Measurements from ENCODE around the gene LHX1. TPM values are rescaled to one million over a fixed set of nuclear protein-coding genes. Genes with fewer than 3 reads are reported as not detected.

The LHX1 gene
- total RNA-seq, 2 experiments from 2014 or later, result 0.66 TPM; not detected in 1

GRCh38 chr17:36930583-36930900, 6.7 kb upstream of the LHX1 start:
- H3K4me1 Mint-ChIP-seq, result peaks cover 32% of the 10 kb centered on the region
- no peak overlapping the region for H3K27ac Mint-ChIP-seq
- peaks cover 91% of the 10 kb centered on the region for H3K27me3 Mint-ChIP-seq
- H3K4me3 Mint-ChIP-seq, result no peak overlapping the region
- CTCF ChIA-PET, result no interaction called here
- DNase-seq (no peak), ATAC-seq (no peak)
- H3K36me3 Mint-ChIP-seq, result peaks cover 2% of the 10 kb centered on the region
- H3K9me3 Mint-ChIP-seq (ENCODE audit: low read depth), result no peaks in the 10 kb centered on the region

- H3K9me3 Mint-ChIP-seq (ENCODE audit: low read depth), result no peaks in the 10 kb centered on the region
- peaks cover 35% of the 10 kb centered on the region for H3K4me1 Mint-ChIP-seq
- ATAC-seq, result no peak
- H3K27me3 Mint-ChIP-seq, result peaks cover 92% of the 10 kb centered on the region
- peaks cover 2% of the 10 kb centered on the region for H3K36me3 Mint-ChIP-seq
- H3K4me3 Mint-ChIP-seq, result no peak overlapping the region
- CTCF ChIA-PET, result no interaction called here
- H3K27ac Mint-ChIP-seq, result no peak overlapping the region
- no peak for DNase-seq
Observed at GRCh38 chr17:36931096-36931696, 6.1 kb upstream of the LHX1 start.

GRCh38 chr17:36931697-36932382, 5.4 kb upstream of the LHX1 start:
- Mint-ChIP-seq H3K4me1 (peaks cover 36% of the 10 kb centered on the region), H3K27ac (no peak overlapping the region)
- CTCF ChIA-PET, result no interaction called here

DNA sequence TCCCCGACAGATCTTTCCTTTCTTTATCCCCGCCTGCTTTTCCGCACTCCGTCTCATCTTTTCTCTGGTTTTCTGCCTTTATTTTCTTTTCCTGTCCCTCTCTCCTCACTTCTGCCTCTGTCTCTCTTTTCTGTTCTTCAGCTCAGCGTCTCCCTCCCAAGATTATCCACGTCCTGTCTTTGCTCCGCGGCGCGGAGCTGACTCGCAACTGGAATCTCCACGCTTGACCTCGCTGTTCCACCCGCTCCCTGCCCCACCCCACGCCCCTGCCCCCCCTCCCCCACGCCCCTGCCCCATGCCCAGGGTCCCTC, 4.9 kb upstream of the LHX1 start:
- CTCF ChIA-PET, result no interaction called here
- peaks cover 41% of the 10 kb centered on the region for H3K4me1 Mint-ChIP-seq
- ATAC-seq, result no peak
- H3K4me3 Mint-ChIP-seq, result peak overlapping the region; percentile 61
- H3K36me3 Mint-ChIP-seq, result peaks cover 2% of the 10 kb centered on the region
- H3K27ac Mint-ChIP-seq, result peak overlapping the region; percentile 37
- DNase-seq, result no peak
- H3K27me3 Mint-ChIP-seq, result peaks cover 95% of the 10 kb centered on the region
- no peaks in the 10 kb centered on the region for H3K9me3 Mint-ChIP-seq (ENCODE audit: low read depth)

More at GRCh38 chr17:36931697-36932382, 5.4 kb upstream of the LHX1 start:
- Mint-ChIP-seq H3K9me3 (ENCODE audit: low read depth) (no peaks in the 10 kb centered on the region), H3K27me3 (peaks cover 93% of the 10 kb centered on the region), H3K4me3 (peak overlapping the region; percentile 61), H3K36me3 (peaks cover 2% of the 10 kb centered on the region)
- DNase-seq (no peak), ATAC-seq (no peak)

DNA sequence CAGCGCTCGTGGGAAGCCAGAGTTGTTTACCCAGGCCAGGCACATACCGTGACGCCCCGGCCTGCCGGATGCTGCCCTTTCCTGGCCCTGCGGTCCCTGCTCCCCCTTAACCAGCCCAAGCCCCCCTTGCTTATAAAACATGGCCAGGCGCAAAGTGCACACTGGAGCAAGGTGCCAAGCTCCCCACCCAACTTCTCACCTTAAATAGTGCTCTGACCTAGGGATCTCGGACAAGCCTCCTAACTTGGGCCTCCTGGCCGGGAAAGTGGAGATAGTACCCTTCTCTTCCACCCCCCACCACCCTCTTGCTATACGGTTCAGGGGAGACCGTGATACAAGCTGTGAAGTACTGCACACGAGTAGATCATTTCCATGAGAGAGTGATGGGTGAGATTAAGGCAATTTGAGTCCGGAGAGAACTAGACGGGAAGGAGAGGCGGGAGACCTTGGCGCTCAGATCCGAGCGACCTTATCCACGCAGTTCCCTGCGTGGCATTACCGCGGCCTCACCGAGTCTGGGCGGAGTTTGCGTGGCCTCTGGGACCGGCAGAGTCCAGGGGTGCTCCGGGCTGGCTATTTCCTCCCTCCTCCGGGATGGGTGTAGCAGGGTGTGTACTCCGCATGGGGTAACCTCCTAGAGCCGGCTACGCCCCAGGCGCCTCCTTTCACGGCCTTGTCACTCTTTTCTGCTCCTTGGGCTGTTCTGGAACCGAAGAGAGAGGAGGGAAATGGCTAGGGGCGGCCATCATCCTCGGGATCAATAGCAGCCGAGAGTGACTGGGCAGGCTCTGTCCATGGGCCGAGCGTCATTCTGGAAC, 4.4 kb upstream of the LHX1 start:
- no peaks in the 10 kb centered on the region for H3K9me3 Mint-ChIP-seq (ENCODE audit: low read depth)
- peak overlapping the region; percentile 15 for H3K27ac Mint-ChIP-seq
- peaks cover 44% of the 10 kb centered on the region for H3K4me1 Mint-ChIP-seq
- peak overlapping the region; percentile 16 for H3K4me3 Mint-ChIP-seq
- peaks cover 95% of the 10 kb centered on the region for H3K27me3 Mint-ChIP-seq
- CTCF ChIA-PET, result interaction anchor here (1.7 kb wide), 1 partner anchor 114 kb away, joined by 6 read pairs; no protein-coding TSS in a partner anchor
- no peak for ATAC-seq
- no peak for DNase-seq
- peaks cover 3% of the 10 kb centered on the region for H3K36me3 Mint-ChIP-seq

DNA sequence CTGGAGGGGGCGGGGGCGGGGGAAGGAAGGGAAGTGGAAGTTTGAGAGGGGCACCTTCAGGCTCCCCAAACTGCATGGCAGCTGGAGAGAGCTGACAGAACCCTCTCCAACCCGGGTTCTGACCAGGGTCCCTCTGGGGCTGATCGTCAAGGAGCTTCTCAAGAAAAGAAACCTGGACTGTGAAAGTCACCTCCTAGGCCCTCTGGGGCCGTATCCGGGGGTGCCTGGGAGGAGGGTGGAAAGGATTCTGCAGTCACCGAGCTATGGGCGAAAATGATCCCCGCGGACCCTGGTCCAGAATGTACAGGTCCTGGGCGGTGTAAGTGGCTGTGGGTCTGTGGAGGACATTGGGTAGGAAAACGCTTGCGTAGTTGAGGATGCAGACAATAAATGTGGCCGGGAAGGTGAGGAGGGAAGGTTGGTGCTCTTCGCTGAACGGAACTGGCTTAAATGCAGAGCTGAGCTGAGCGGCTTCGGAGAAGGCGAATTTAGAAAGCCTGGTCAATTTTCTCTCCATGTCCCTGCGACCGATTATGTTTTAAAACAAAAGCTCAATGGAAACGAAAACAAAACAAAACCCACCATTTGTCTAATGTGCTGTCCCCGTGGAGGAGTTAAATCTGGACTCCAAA, 3.6 kb upstream of the LHX1 start:
- Mint-ChIP-seq H3K27me3 (peaks cover 96% of the 10 kb centered on the region), H3K4me1 (peaks cover 45% of the 10 kb centered on the region), H3K9me3 (ENCODE audit: low read depth) (no peaks in the 10 kb centered on the region), H3K27ac (peak overlapping the region; percentile 47), H3K36me3 (peaks cover 3% of the 10 kb centered on the region), H3K4me3 (peak overlapping the region; percentile 15)
- CTCF ChIA-PET, result interaction anchor here (1.7 kb wide), 1 partner anchor 114 kb away, joined by 6 read pairs; no protein-coding TSS in a partner anchor
- ATAC-seq (no peak), DNase-seq (no peak)

GRCh38 chr17:36934144-36934691, 3.1 kb upstream of the LHX1 start:
- ATAC-seq (no peak), DNase-seq (no peak)
- no peak overlapping the region for H3K27ac Mint-ChIP-seq
- peak overlapping the region; percentile 15 for H3K4me3 Mint-ChIP-seq
- peaks cover 96% of the 10 kb centered on the region for H3K27me3 Mint-ChIP-seq
- H3K9me3 Mint-ChIP-seq (ENCODE audit: low read depth), result no peaks in the 10 kb centered on the region
- CTCF ChIA-PET, result interaction anchor here (1.0 to 1.7 kb wide), 2 partner anchors 11 to 113 kb away, joined by 3 to 6 read pairs; no protein-coding TSS in a partner anchor
- peaks cover 6% of the 10 kb centered on the region for H3K36me3 Mint-ChIP-seq
- peaks cover 47% of the 10 kb centered on the region for H3K4me1 Mint-ChIP-seq

- ATAC-seq (no peak), DNase-seq (no peak)
- Mint-ChIP-seq H3K4me3 (no peak overlapping the region), H3K4me1 (peaks cover 47% of the 10 kb centered on the region), H3K27ac (no peak overlapping the region), H3K36me3 (peaks cover 6% of the 10 kb centered on the region), H3K27me3 (peaks cover 96% of the 10 kb centered on the region), H3K9me3 (ENCODE audit: low read depth) (no peaks in the 10 kb centered on the region)
- CTCF ChIA-PET, result interaction anchor here (1.0 kb wide), 1 partner anchor 11 kb away, joined by 3 read pairs; no protein-coding TSS in a partner anchor
Observed at GRCh38 chr17:36934692-36935630, 2.3 kb upstream of the LHX1 start.

DNA sequence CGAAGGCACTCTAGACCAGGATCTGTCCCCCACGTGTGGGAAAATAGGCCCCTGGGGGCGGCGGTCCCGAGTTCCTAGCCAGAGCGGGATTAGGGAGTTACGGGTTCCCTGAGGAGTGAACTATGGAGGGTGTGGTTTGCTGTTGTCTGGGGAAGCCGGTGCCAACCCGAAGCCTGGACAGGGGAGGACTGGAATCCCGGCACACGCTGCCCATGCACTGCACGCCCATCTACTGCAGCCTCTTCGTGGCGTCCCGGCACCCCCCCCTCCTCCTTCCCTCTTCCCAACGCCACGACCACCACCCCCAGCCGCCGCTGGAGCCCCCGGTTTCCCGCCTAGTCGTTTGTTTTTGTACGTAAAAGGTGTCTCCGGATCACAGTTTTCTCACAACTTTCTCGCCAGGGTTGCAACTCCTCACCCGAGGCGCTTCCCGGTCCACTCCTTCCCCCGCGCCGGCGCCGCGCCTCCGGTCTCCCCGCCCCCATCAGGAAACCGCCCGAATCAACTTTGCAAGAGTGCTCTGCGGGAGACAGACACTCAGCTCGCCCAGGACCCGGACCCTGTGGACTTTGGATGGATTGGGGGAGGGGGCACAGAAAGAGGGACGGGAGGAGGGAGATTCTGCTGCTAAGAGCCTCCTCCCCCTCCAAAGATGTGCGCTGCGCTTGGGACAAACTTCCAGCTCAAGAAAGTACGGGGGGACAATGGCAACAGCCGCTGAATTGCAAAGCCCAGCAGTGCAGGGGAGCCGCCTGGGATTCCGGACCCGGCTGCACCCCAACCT, 1.4 kb upstream of the LHX1 start:
- H3K36me3 Mint-ChIP-seq, result peaks cover 6% of the 10 kb centered on the region
- peaks cover 96% of the 10 kb centered on the region for H3K27me3 Mint-ChIP-seq
- CTCF ChIA-PET, result no interaction called here
- H3K4me3 Mint-ChIP-seq, result peak overlapping the region; percentile 20
- H3K4me1 Mint-ChIP-seq, result peaks cover 47% of the 10 kb centered on the region
- no peaks in the 10 kb centered on the region for H3K9me3 Mint-ChIP-seq (ENCODE audit: low read depth)
- no peak for ATAC-seq
- no peak overlapping the region for H3K27ac Mint-ChIP-seq
- no peak for DNase-seq

DNA sequence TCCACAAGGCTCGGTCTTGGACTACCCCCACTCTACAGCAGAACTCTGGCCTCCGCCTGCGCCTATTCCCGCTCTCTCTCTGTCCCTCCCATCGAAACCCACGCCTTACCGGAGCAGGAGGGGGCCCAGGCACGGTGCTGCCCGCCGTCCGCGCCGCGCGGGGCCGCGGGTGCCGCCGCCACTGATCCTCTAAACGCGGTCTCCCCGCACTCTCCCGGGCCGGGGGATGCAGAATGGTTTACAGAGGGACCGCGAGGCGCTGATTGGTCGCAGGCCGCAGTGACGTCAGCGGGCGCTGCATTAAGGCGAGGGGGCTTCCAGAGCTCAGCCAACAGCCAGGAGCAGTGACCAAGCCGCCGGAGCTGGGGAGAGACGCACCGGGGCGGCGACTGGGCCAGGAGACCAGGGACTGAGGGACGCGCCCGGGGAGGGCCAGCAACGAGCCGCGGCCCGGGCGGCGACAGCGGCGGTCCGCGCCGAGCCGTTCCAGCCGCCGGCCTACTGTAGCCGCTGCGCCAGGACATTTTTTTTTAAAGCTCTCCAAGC, 747 bp upstream of the LHX1 start:
- Mint-ChIP-seq H3K36me3 (peaks cover 6% of the 10 kb centered on the region), H3K27me3 (peaks cover 96% of the 10 kb centered on the region), H3K9me3 (ENCODE audit: low read depth) (no peaks in the 10 kb centered on the region), H3K27ac (no peak overlapping the region), H3K4me1 (peaks cover 49% of the 10 kb centered on the region), H3K4me3 (peak overlapping the region; percentile 20)
- ATAC-seq, result no peak
- CTCF ChIA-PET, result interaction anchor here (1.2 kb wide), 1 partner anchor 13 kb away, joined by 3 read pairs; no protein-coding TSS in a partner anchor
- DNase-seq, result no peak

- DNase-seq, result no peak
Observed at GRCh38 chr17:36937959-36938565, 787 bp downstream of the LHX1 start.

More at GRCh38 chr17:36937959-36938565, 787 bp downstream of the LHX1 start:
- peaks cover 4% of the 10 kb centered on the region for H3K36me3 Mint-ChIP-seq
- peaks cover 40% of the 10 kb centered on the region for H3K4me1 Mint-ChIP-seq
- CTCF ChIA-PET, result interaction anchor here (1.0 to 1.2 kb wide), 2 partner anchors 11 to 110 kb away, joined by 3 read pairs; no protein-coding TSS in a partner anchor
- H3K4me3 Mint-ChIP-seq, result peak overlapping the region; percentile 58
- peaks cover 85% of the 10 kb centered on the region for H3K27me3 Mint-ChIP-seq
- no peak for ATAC-seq
- peak overlapping the region; percentile 68 for H3K27ac Mint-ChIP-seq
- H3K9me3 Mint-ChIP-seq (ENCODE audit: low read depth), result no peaks in the 10 kb centered on the region
